Gastroesophageal sphincter (tissue), 4 donors: ENCODE data around the gene PARD3. TPM values are rescaled to one million over a fixed set of nuclear protein-coding genes. Genes with fewer than 3 reads are reported as not detected.
A peak's percentile ranks its signal among the peaks of the same experiment; 100 is the strongest.

Source experiments
- ATAC-seq: fragments of 150-250 bp; one replicate; pipeline ENCODE4 v1.9.1; 2016; ENCODE audit warnings: mild to moderate bottlenecking, moderate library complexity
- H3K27ac ChIP-seq, 4 donors: fragments of 200-600 bp; sonication (generic) in 3 of 4; 1 replicate in 3 of 4; 2 replicates in 1 of 4; pipeline ENCODE4 v1.5.1; 2016 to 2019
- H3K27me3 ChIP-seq: fragments of 200-600 bp; sonication (generic); one replicate; pipeline ENCODE4 v1.5.1; 2019
- H3K36me3 ChIP-seq, 2 donors: fragments of 200-600 bp; sonication (generic); one replicate each; pipeline ENCODE4 v1.5.1; 2019; ENCODE audit warnings: control low read depth in 1 of 2
- H3K4me1 ChIP-seq, 3 donors: fragments of 200-600 bp; sonication (generic); 1 replicate in 2 of 3; 2 replicates in 1 of 3; pipeline ENCODE4 v1.5.1; 2016 to 2019; ENCODE audit warnings: control low read depth in 2 of 3
- H3K4me3 ChIP-seq, 2 donors: fragments of 200-600 bp; sonication (generic); one replicate each; pipeline ENCODE4 v1.5.1; 2019; ENCODE audit warnings: mild to moderate bottlenecking in 1 of 2, moderate library complexity in 1 of 2
- H3K9me3 ChIP-seq, 3 donors: fragments of 200-600 bp; sonication (generic); one replicate each; pipeline ENCODE4 v1.5.1; 2017 to 2019; ENCODE audit warnings: control low read depth in 2 of 3
- CTCF ChIP-seq, 4 experiments: fragments of 200-600 bp in 2 of 4; fragments of 450-650 bp in 2 of 4; sonication (generic) in 1 of 4; IDR thresholded peaks; one replicate each; pipeline ENCODE4 v1.5.1; 2017 to 2019; ENCODE audit warnings: antibody characterized with exemption in 4 of 4, mild to moderate bottlenecking in 2 of 4, moderate library complexity in 2 of 4
- EP300 ChIP-seq: sonication (generic); formaldehyde crosslinking; IDR thresholded peaks from one replicate; pipeline ENCODE4 v1.6.1; 2017; ENCODE audit warnings: antibody characterized with exemption, mild to moderate bottlenecking
- POLR2A ChIP-seq, 2 donors: fragments of 450-650 bp; IDR thresholded peaks; one replicate each; pipeline ENCODE4 v1.6.1; 2017; ENCODE audit warnings: antibody characterized with exemption in 2 of 2, mild to moderate bottlenecking in 2 of 2, moderate library complexity in 1 of 2
- POLR2AphosphoS5 ChIP-seq: sonication (generic); formaldehyde crosslinking; IDR thresholded peaks from one replicate; pipeline ENCODE4 v1.6.1; 2017; ENCODE audit warnings: antibody characterized with exemption
- WGBS, 2 donors: methylation state at CpG; one replicate each; pipeline ENCODE4 v1.1.5; 2018; ENCODE audit warnings: low coverage in 1 of 2; 5-methylcytosine and 5-hydroxymethylcytosine counted together
- total RNA-seq, 4 donors: library from RNA; depleted of rRNA; stranded (reverse); fragments of >200 nt; gene quantifications; one replicate each; pipeline ENCODE4 v1.1.0, GENCODE V29; 2016

The PARD3 gene
- total RNA-seq, 4 donors from 2014 or later: 101 to 127 (median 115) TPM

- no peaks in the 10 kb centered on the region for H3K27me3 ChIP-seq
- WGBS, 2 donors: 79 to 93% methylated on average over 6 of the region's 6 CpGs
- H3K36me3 ChIP-seq: peaks cover 0 to 22% of the 10 kb centered on the region in 2 donors
- TF ChIP-seq EP300: no peak
- TF ChIP-seq POLR2A (IDR thresholded peaks at IDR 0.05): no peak
- no peak for TF ChIP-seq CTCF (IDR thresholded peaks at IDR 0.05)
- no peak for TF ChIP-seq POLR2AphosphoS5
- peak; percentile 32 for ATAC-seq
- no peaks in the 10 kb centered on the region for H3K9me3 ChIP-seq
- H3K27ac ChIP-seq: no peak overlapping the region
- peaks cover 0 to 14% (median 0%) of the 10 kb centered on the region in 3 donors for H3K4me1 ChIP-seq
- no peak overlapping the region for H3K4me3 ChIP-seq
These were observed 702.8 kb downstream of the PARD3 start for GRCh38 chr10:34112171-34112782.

GRCh38 chr10:34111179-34111578 lies 703.9 kb downstream of the PARD3 start:
- no peaks in the 10 kb centered on the region for H3K9me3 ChIP-seq
- no peak overlapping the region for H3K27ac ChIP-seq
- ATAC-seq: no peak
- no peaks in the 10 kb centered on the region for H3K27me3 ChIP-seq
- no peak overlapping the region for H3K4me3 ChIP-seq
- peaks cover 0 to 22% of the 10 kb centered on the region in 2 donors for H3K36me3 ChIP-seq
- peaks cover 0 to 3% (median 0%) of the 10 kb centered on the region in 3 donors for H3K4me1 ChIP-seq
- no peak for TF ChIP-seq CTCF (IDR thresholded peaks at IDR 0.05)
- no peak for TF ChIP-seq POLR2A (IDR thresholded peaks at IDR 0.05)
- TF ChIP-seq POLR2AphosphoS5: no peak
- TF ChIP-seq EP300: no peak
- WGBS, 2 donors: 74 to 90% methylated on average over 3 to 5 of the region's 10 CpGs

GRCh38 chr10:34109952-34110702 lies 705.0 kb downstream of the PARD3 start:
- no peaks in the 10 kb centered on the region for H3K9me3 ChIP-seq
- no peak for ATAC-seq
- WGBS, 2 donors: 91 to 99% methylated on average over 10 to 14 of the region's 20 CpGs
- H3K27ac ChIP-seq: no peak overlapping the region
- H3K4me3 ChIP-seq: no peak overlapping the region
- H3K36me3 ChIP-seq: peaks cover 0 to 22% of the 10 kb centered on the region in 2 donors
- no peaks in the 10 kb centered on the region for H3K27me3 ChIP-seq
- TF ChIP-seq EP300 (no peak), CTCF (IDR thresholded peaks at IDR 0.05) (no peak), POLR2AphosphoS5 (no peak), POLR2A (IDR thresholded peaks at IDR 0.05) (no peak)
- H3K4me1 ChIP-seq: no peaks in the 10 kb centered on the region

GRCh38 chr10:34109495-34109894 lies 705.6 kb downstream of the PARD3 start:
- TF ChIP-seq CTCF (IDR thresholded peaks at IDR 0.05) (no peak), POLR2A (IDR thresholded peaks at IDR 0.05) (no peak), EP300 (no peak), POLR2AphosphoS5 (no peak)

More at GRCh38 chr10:34109495-34109894, 705.6 kb downstream of the PARD3 start:
- H3K27ac ChIP-seq: no peak overlapping the region
- H3K9me3 ChIP-seq: no peaks in the 10 kb centered on the region
- no peak for ATAC-seq
- WGBS, 2 donors: 93% methylated on average over 6 to 7 of the region's 7 CpGs
- H3K27me3 ChIP-seq: no peaks in the 10 kb centered on the region
- peaks cover 0 to 22% of the 10 kb centered on the region in 2 donors for H3K36me3 ChIP-seq
- H3K4me3 ChIP-seq: no peak overlapping the region
- no peaks in the 10 kb centered on the region for H3K4me1 ChIP-seq
